WTC11 (cell line): ENCODE measurements around the gene IRF2BPL. TPM values are rescaled to one million over a fixed set of nuclear protein-coding genes. Genes with fewer than 3 reads are reported as not detected.

Experiments
- ARID4B ChIP-seq: sonication (generic); formaldehyde crosslinking; IDR thresholded peaks from 2 replicates; pipeline ENCODE4 v1.8.0; 2023; ENCODE audit warnings: missing genetic modification reagents, mild to moderate bottlenecking, borderline replicate concordance
- ATF3 ChIP-seq: sonication (generic); formaldehyde crosslinking; conservative IDR thresholded peaks from 2 replicates; pipeline ENCODE4 v1.8.1; 2022; ENCODE audit warnings: mild to moderate bottlenecking, missing genetic modification reagents
- E2F4 ChIP-seq: sonication (generic); formaldehyde crosslinking; IDR thresholded peaks from 2 replicates; pipeline ENCODE4 v1.8.1; 2022; ENCODE audit warnings: low read depth, mild to moderate bottlenecking, moderate library complexity, missing genetic modification reagents, borderline replicate concordance
- E2F5 ChIP-seq: sonication (generic); formaldehyde crosslinking; IDR thresholded peaks from 2 replicates; pipeline ENCODE4 v1.8.1; 2022; ENCODE audit warnings: mild to moderate bottlenecking, moderate library complexity, missing genetic modification reagents
- EMX1 ChIP-seq: fragments of 250-450 bp; sonication (Bioruptor Pico); IDR thresholded peaks from 2 replicates; pipeline ENCODE4 v1.8.0; 2021; ENCODE audit warnings: mild to moderate bottlenecking
- ESRRA ChIP-seq: sonication (generic); formaldehyde crosslinking; IDR thresholded peaks from 2 replicates; pipeline ENCODE4 v1.8.1; 2022; ENCODE audit warnings: mild to moderate bottlenecking, missing genetic modification reagents, borderline replicate concordance
- FOXP1 ChIP-seq: sonication (generic); formaldehyde crosslinking; IDR thresholded peaks from 2 replicates; pipeline ENCODE4 v1.8.0; 2022; ENCODE audit warnings: missing genetic modification reagents, mild to moderate bottlenecking, moderate library complexity, borderline replicate concordance
- GRHL2 ChIP-seq: fragments of 250-450 bp; sonication (Bioruptor Pico); IDR thresholded peaks from 2 replicates; pipeline ENCODE4 v1.8.0; 2022; ENCODE audit warnings: mild to moderate bottlenecking, moderate library complexity; ENCODE audit not compliant: insufficient replicate concordance, severe bottlenecking
- JUN ChIP-seq: sonication (generic); formaldehyde crosslinking; IDR thresholded peaks from 2 replicates; pipeline ENCODE4 v1.8.0; 2023; ENCODE audit warnings: mild to moderate bottlenecking, missing genetic modification reagents
- MAX ChIP-seq: sonication (generic); formaldehyde crosslinking; IDR thresholded peaks from 2 replicates; pipeline ENCODE4 v1.8.0; 2022; ENCODE audit warnings: mild to moderate bottlenecking, missing genetic modification reagents
- NFYB ChIP-seq: sonication (generic); formaldehyde crosslinking; conservative IDR thresholded peaks from 2 replicates; pipeline ENCODE4 v1.8.0; 2022; ENCODE audit warnings: low read depth, missing genetic modification reagents
- OVOL2 ChIP-seq: fragments of 250-450 bp; sonication (Bioruptor Pico); IDR thresholded peaks from 2 replicates; pipeline ENCODE4 v1.9.0; 2021; ENCODE audit warnings: mild to moderate bottlenecking, borderline replicate concordance
- PRDM15 ChIP-seq: sonication (generic); formaldehyde crosslinking; IDR thresholded peaks from 2 replicates; pipeline ENCODE4 v1.8.0; 2022; ENCODE audit warnings: missing genetic modification reagents
- RELA ChIP-seq: sonication (generic); formaldehyde crosslinking; IDR thresholded peaks from 2 replicates; pipeline ENCODE4 v1.8.1; 2022; ENCODE audit warnings: missing genetic modification reagents, mild to moderate bottlenecking, borderline replicate concordance
- SMAD3 ChIP-seq: sonication (generic); formaldehyde crosslinking; IDR thresholded peaks from 2 replicates; pipeline ENCODE4 v1.8.0; 2022; ENCODE audit warnings: missing genetic modification reagents, mild to moderate bottlenecking, borderline replicate concordance
- SMAD4 ChIP-seq: sonication (generic); formaldehyde crosslinking; IDR thresholded peaks from 2 replicates; pipeline ENCODE4 v1.8.0; 2022; ENCODE audit warnings: mild to moderate bottlenecking, missing genetic modification reagents
- USF1 ChIP-seq: sonication (generic); formaldehyde crosslinking; IDR thresholded peaks from 2 replicates; pipeline ENCODE4 v1.8.0; 2022; ENCODE audit warnings: mild to moderate bottlenecking, missing genetic modification reagents
- USF2 ChIP-seq: sonication (generic); formaldehyde crosslinking; IDR thresholded peaks from 2 replicates; pipeline ENCODE4 v1.8.1; 2023; ENCODE audit warnings: mild to moderate bottlenecking, missing genetic modification reagents, moderate library complexity
- ZBTB21 ChIP-seq: sonication (generic); formaldehyde crosslinking; IDR thresholded peaks from 2 replicates; pipeline ENCODE4 v1.8.1; 2023; ENCODE audit warnings: mild to moderate bottlenecking, missing genetic modification reagents, borderline replicate concordance
- ZBTB43 ChIP-seq: sonication (generic); formaldehyde crosslinking; IDR thresholded peaks from 2 replicates; pipeline ENCODE4 v1.8.1; 2023; ENCODE audit warnings: mild to moderate bottlenecking, missing genetic modification reagents
- ZNF121 ChIP-seq: sonication (generic); formaldehyde crosslinking; IDR thresholded peaks from 2 replicates; pipeline ENCODE4 v1.8.0; 2023; ENCODE audit warnings: missing genetic modification reagents
- ZNF219 ChIP-seq: sonication (generic); formaldehyde crosslinking; IDR thresholded peaks from 2 replicates; pipeline ENCODE4 v1.8.0; 2023; ENCODE audit warnings: missing genetic modification reagents, mild to moderate bottlenecking, borderline replicate concordance
- ZNF232 ChIP-seq: sonication (generic); formaldehyde crosslinking; IDR thresholded peaks from 2 replicates; pipeline ENCODE4 v1.8.0; 2022; ENCODE audit warnings: mild to moderate bottlenecking, missing genetic modification reagents
- ZNF423 ChIP-seq: fragments of 250-450 bp; sonication (Bioruptor Pico); IDR thresholded peaks from 2 replicates; pipeline ENCODE4 v2.1.2; 2022; ENCODE audit warnings: mild to moderate bottlenecking, moderate library complexity
- ZNF671 ChIP-seq: fragments of 250-450 bp; sonication (Bioruptor Pico); IDR thresholded peaks from 2 replicates; pipeline ENCODE4 v1.8.0; 2021; ENCODE audit warnings: mild to moderate bottlenecking
- total RNA-seq: library from RNA; stranded (reverse); gene quantifications from 3 replicates; pipeline ENCODE4 v1.2.3, GENCODE V29; 2021

The IRF2BPL gene
- total RNA-seq, 1 experiment from 2014 or later, result 126 TPM

GRCh38 chr14:77026166-77026929, 2.2 kb downstream of the IRF2BPL start (continued):
- TF ChIP-seq E2F4 (CRISPR knock-in tag) (no peak; the same call in 1 of the 2 replicates), OVOL2 (CRISPR knock-in tag) (no peak), JUN (no peak), ZNF423 (CRISPR knock-in tag) (0 out of 2 replicates have a peak, but pooled peaks have one; percentile 15), ZNF219 (CRISPR knock-in tag) (no peak), RELA (CRISPR knock-in tag) (no peak), ZNF121 (no peak), ARID4B (CRISPR knock-in tag) (no peak), SMAD3 (CRISPR knock-in tag) (peak; percentile 52; the same call in 1 of the 2 replicates), NFYB (CRISPR knock-in tag) (no peak; the same call in 1 of the 2 replicates), EMX1 (no peak), ZNF232 (CRISPR knock-in tag) (no peak), ZBTB43 (CRISPR knock-in tag) (no peak; the same call in 1 of the 2 replicates), ZNF671 (no peak), FOXP1 (CRISPR knock-in tag) (no peak), E2F5 (no peak; the same call in 1 of the 2 replicates), ZBTB21 (0 out of 2 replicates have a peak, but pooled peaks have one; percentile 47), USF2 (CRISPR knock-in tag) (no peak), USF1 (CRISPR knock-in tag) (no peak), PRDM15 (CRISPR knock-in tag) (no peak), ESRRA (CRISPR knock-in tag) (no peak), GRHL2 (CRISPR knock-in tag) (no peak), SMAD4 (CRISPR knock-in tag) (no peak), MAX (CRISPR knock-in tag) (peak; percentile 58), ATF3 (CRISPR knock-in tag) (0 out of 2 replicates have a peak, but pooled peaks have one; percentile 52)
